AG09319 (cell line): Measurements from ENCODE around the gene ZNF653.
"Not testable (repeated sequence)": the region's sequence is repeated elsewhere in the genome, so short reads cannot be mapped to it uniquely, and the experiment has no call there.

Experiments used
- DNase-seq: peaks from one replicate; pipeline ENCODE4 v3.0.0-alpha.2; 2010; ENCODE audit warnings: low read depth; ENCODE audit errors: extremely low read depth
- TF ChIP-seq, protein P1 (sequence below): IDR thresholded peaks from 2 replicates; pipeline ENCODE4 v1.5.1; 2011; ENCODE audit warnings: low read depth, mild to moderate bottlenecking, inconsistent platforms, low read length, moderate library complexity

The ZNF653 gene

DNA sequence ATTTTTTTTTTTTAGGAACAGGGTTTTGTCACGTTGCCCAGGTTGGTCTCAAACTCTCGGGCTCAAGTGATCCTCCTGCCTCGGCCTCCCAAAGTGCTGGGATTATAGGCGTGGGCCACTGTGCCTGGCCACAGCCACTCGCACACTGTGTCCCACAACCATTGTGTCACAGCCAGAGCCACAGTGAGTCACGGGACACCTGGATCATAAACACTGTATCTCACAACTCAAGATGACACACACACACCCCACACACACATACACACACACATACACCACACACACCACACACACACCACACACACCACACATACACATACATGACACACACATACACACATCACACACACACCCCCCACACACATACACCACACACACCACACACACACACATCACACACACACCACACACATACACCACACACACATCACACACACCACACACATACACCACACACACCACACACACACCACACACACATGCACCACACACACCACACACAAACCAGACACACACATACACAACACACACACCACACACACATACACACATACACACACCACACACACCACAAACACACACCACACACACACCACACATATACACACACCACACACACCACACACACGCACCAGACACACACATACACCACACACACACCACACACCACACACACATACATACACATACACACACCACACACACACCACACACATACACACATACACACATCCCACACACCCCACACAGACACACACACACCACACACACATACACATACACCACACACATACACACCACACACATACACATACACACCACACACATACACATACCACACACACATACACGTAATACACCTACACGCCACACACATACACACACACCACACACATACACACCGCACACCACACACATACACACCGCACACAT lies 41.0 kb downstream of the ZNF653 start:
- DNase-seq: no peak
- TF ChIP-seq, protein P1, sequence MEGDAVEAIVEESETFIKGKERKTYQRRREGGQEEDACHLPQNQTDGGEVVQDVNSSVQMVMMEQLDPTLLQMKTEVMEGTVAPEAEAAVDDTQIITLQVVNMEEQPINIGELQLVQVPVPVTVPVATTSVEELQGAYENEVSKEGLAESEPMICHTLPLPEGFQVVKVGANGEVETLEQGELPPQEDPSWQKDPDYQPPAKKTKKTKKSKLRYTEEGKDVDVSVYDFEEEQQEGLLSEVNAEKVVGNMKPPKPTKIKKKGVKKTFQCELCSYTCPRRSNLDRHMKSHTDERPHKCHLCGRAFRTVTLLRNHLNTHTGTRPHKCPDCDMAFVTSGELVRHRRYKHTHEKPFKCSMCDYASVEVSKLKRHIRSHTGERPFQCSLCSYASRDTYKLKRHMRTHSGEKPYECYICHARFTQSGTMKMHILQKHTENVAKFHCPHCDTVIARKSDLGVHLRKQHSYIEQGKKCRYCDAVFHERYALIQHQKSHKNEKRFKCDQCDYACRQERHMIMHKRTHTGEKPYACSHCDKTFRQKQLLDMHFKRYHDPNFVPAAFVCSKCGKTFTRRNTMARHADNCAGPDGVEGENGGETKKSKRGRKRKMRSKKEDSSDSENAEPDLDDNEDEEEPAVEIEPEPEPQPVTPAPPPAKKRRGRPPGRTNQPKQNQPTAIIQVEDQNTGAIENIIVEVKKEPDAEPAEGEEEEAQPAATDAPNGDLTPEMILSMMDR: no peak

DNA sequence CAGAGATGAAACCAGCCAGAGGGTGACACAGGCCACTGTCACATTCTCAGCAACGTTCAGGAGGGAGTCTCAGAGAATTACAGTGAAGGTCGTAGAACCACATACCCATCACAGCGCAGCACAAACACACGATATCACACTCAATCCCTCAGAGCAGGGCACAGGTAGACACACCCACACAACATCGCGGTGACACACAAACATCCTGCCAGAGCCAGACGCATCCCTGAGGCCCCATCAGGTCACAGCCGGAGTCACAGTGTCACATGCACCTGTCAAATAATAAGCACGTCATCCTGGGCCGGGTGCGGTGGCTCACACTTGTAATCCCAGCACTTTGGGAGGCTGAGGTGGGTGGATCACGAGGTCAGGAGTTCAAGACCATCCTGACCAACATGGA lies 42.2 kb downstream of the ZNF653 start:
- TF ChIP-seq, protein P1: no peak
- no peak for DNase-seq

DNA sequence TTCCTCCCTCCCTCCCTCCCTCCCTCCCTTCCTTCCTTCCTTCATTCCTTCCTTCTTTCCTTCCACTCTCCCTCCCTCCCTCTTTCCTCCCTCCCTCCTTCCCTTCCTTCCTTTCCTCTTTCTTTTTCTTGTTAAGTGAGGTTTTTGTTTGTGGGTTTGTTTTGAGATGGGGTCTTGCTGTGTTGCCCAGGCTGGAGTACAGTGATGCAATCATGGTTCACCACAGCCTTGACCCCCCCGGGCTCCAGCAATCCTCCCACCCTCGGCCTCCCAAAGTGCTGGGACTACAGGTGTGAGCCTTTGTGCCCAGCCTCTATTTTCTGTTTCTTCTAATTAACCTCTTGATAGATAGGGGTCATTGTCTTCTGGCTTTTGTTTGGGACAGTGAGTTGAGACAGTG lies 44.2 kb downstream of the ZNF653 start:
- TF ChIP-seq, protein P1: no peak
- no peak for DNase-seq

GRCh38 chr19:11460207-11460606 lies 45.4 kb downstream of the ZNF653 start:
- TF ChIP-seq, protein P1: peak; percentile 16
- DNase-seq: no peak

DNA sequence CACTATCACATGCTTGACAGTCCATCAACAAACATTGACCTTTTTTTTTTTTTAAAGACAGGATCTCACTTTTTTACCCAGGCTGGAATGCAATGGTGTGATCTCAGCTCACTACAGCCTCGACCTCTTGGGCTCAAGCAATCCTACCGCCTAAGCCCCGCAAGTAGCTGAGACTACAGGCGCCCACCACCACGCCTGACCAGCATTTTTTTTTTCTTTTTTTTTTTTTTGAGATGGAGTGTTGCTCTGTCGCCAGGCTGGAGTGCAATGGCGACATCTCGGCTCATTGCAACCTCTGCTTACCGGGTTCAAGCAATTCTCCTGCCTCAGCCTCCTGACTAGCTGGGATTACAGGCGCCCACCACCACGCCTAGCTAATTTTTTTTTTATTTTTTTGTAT lies 46.7 kb downstream of the ZNF653 start:
- DNase-seq: not testable (repeated sequence)

DNA sequence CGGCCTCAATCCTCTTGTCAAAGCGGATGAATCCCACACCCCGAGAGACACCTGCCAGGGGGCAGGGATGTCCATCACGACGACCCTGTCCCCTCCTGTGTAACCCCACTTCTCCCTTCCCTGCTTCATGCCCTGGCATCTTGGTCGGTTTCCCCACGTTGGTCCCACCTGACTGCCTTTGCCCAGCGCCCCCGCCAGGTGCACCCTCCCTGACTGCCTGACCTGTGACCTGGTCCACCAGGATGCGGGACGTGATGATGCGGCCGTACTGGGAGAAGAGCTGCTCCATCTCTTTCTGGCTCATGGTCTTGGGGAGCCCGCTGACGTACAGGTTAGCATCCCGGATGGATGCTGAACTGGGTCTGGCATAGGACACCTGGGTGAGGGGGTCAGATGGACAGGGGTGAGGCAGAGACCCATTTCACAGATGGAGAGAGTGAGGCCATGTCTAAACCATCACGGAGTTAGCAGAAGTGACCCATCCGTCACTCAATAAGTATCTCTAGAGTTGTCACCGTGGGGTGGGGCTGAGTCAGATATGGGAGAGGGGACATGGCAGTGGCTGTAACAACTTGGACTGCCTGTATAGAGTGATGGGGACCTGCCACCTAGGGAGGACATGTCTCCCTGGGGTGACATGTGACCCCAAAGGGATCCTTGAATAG lies 47.3 kb downstream of the ZNF653 start:
- TF ChIP-seq, protein P1: no peak
- DNase-seq: no peak

DNA sequence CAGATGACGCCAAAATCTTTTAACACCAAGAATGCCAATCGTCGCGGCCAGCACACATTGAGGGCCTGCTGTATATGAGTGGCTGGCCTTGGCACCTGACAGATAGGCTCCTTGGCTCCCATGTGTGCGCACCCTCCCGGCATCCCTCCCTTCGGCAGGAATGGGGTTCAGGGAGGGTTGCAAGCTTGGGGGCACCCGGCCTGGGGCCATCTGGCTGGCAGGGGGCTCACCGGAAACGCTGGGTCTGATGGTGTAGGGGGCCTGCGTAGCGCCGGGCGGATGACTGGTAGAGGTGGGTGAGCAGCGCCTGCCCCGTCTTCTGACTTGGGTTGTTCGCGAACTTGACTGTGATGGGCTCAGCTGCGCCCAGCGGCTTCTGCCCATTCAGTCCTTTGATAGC lies 47.8 kb downstream of the ZNF653 start:
- TF ChIP-seq, protein P1: no peak
- DNase-seq: no peak
